AG04449 (cell line): Measurements from ENCODE around the gene DACH1.

Source experiments
- CTCF ChIA-PET: fragments of 350-600 bp; formaldehyde crosslinking; extraction: SDS; loops from one replicate; lab custom pipeline; 2021; ENCODE audit warnings: antibody characterized with exemption; lab: Yijun Ruan, JAX
- POLR2A ChIA-PET: fragments of 400-600, 350-600 bp; formaldehyde crosslinking; extraction: SDS; loops from one replicate; lab custom pipeline; 2020; ENCODE audit warnings: antibody characterized with exemption, inconsistent platforms; lab: Yijun Ruan, JAX
- DNase-seq: peaks from one replicate; pipeline ENCODE4 v3.0.0-alpha.2; 2010; ENCODE audit warnings: low read depth, low spot score
- H3K4me3 ChIP-seq: 2 replicates; pipeline ENCODE4 v1.5.1; 2011; ENCODE audit warnings: low read depth, mild to moderate bottlenecking, control low read depth, low read length
- TF ChIP-seq, protein P1 (sequence below): IDR thresholded peaks from one replicate; pipeline ENCODE4 v1.5.1; 2011; ENCODE audit warnings: mild to moderate bottlenecking, moderate library complexity, low read length, control low read depth, inconsistent platforms; ENCODE audit not compliant: insufficient read depth; ENCODE audit errors: missing control alignments

DACH1 gene

DNA sequence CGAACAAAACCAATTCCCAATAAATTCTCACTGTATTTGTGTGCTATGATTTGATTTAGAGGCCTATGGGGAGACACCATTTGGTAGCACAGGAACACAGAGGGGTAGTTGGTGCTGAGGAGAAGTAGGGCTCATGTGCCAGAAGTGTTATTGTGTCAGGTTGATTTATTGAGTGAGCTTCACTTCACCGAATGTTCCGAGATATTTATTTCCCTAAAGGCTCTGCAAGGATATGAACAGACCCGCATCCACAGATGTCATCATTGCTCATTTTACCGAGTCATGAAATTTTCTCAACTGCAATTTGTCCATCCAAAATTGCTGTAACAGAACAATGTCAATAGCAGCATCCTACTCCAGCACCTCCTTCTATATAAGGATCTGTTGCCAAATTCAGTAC, 69.5 kb downstream of the DACH1 start:
- POLR2A ChIA-PET = no interaction called here
- H3K4me3 ChIP-seq = no peak overlapping the region
- DNase-seq = no peak
- TF ChIP-seq, protein P1, sequence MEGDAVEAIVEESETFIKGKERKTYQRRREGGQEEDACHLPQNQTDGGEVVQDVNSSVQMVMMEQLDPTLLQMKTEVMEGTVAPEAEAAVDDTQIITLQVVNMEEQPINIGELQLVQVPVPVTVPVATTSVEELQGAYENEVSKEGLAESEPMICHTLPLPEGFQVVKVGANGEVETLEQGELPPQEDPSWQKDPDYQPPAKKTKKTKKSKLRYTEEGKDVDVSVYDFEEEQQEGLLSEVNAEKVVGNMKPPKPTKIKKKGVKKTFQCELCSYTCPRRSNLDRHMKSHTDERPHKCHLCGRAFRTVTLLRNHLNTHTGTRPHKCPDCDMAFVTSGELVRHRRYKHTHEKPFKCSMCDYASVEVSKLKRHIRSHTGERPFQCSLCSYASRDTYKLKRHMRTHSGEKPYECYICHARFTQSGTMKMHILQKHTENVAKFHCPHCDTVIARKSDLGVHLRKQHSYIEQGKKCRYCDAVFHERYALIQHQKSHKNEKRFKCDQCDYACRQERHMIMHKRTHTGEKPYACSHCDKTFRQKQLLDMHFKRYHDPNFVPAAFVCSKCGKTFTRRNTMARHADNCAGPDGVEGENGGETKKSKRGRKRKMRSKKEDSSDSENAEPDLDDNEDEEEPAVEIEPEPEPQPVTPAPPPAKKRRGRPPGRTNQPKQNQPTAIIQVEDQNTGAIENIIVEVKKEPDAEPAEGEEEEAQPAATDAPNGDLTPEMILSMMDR = no peak
- CTCF ChIA-PET = no interaction called here

DNA sequence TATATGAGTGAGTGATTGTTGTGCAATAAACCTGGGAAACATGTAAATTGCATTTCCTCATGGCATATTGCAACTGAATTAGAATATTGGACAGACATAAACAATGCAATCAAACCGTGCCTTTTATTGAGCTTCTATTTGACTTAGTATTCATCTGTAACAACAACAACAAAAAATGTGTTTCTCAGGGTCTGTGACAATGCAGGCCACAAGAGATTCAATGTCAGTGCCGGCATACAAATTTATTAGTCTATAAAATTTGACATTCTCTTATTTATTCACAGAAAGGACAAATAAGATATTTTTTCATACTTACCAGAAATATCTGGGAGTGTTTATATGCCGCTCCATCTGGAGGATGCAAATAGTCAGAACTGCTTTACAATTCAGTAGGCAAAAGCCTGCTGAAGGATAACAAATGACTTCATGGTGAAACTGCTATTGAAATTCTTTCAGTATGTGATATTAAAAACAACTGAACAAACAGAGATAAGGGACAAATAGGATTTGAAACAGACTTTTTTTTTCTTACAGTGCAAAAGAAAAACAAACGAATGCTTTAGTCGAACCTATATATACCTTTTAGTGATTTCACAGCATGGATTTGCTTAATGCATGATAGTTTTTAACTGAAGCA, 77.2 kb downstream of the DACH1 start:
- ChIA-PET CTCF (no interaction called here), POLR2A (no interaction called here)
- TF ChIP-seq, protein P1 = no peak
- no peak for DNase-seq
- H3K4me3 ChIP-seq = no peak overlapping the region

DNA sequence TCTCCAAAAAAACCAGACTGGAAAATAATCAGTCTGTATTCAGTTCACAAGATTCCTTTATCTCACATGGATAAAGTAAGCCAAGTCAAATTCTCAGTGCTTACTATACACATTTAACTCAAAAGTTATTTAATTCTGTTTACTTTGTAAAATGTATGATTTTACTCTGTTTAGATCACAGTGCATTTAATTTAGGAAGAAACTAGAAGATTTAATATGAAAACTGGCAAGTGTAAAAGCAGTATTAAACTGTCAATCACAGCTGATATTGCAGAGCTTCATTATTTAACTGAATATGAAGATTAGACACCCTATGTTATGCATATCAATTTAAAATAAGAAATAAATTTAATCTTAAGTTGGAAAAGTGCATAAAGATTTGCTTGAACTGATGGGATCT, 78.0 kb downstream of the DACH1 start:
- ChIA-PET CTCF (no interaction called here), POLR2A (no interaction called here)
- no peak for DNase-seq
- TF ChIP-seq, protein P1 = no peak
- no peak overlapping the region for H3K4me3 ChIP-seq

DNA sequence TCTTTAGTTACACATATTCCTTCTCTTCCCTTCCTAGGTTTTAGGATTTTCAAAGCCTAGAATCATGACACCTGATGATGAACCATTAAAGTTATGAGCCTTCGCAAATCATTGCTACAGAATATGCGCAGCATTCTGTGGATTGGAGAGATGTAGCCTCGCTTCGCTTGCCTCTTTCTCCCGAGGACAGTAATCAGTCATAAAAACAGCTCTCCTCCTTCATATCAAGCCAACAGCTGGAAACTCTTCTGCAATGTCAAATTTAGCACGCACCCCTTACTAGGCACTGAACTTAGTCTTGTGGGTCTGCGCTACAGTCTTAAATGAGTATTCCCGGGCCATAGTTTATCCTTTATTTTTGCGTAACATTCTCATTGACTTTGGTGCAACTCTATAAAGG, 79.6 kb downstream of the DACH1 start:
- TF ChIP-seq, protein P1 = no peak
- no peak for DNase-seq
- POLR2A ChIA-PET = no interaction called here

DNA sequence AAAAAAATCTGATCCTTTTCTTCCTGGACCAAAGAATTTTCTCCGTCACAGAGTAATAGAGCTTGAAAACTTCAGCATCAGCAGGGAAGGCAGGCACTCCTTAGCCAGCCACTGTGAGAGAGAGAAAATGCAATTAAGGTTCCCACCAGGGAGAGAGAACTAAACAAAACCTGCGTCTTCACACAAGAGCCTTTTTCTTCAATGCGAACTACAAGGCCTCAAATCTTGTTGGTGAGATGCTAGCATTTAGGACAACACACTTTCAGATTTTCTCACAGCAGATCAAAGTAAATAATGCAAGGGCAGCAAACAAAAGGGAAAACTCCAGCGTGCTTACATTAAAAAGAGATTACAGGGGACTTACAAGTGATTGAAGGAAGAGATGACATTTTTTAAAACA, 80.1 kb downstream of the DACH1 start:
- no peak for DNase-seq
- ChIA-PET CTCF (no interaction called here), POLR2A (no interaction called here)
- TF ChIP-seq, protein P1 = no peak
- no peak overlapping the region for H3K4me3 ChIP-seq

More for the DNA sequence above, 79.6 kb downstream of the DACH1 start:
- no peak overlapping the region for H3K4me3 ChIP-seq
- CTCF ChIA-PET = no interaction called here

DNA sequence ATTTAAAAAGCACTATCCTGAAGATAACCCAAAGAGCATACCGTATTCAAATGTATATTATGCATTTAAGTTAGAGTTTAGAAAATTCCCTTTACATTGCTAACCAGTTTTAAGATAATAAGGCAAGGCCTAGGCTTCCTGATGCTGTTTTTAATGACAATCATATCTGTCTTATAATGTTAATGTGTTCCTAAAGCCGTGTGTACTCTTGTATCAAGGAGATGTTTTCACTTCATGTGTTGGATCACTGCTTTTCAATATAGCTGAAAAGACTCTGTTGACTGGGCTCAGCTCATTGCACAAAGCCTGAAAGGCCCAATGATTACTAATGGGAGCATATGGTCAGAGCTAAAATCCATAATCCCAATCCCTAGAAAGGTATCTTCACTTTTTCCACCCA, 81.6 kb downstream of the DACH1 start:
- CTCF ChIA-PET = no interaction called here
- no peak for DNase-seq
- H3K4me3 ChIP-seq = no peak overlapping the region
- POLR2A ChIA-PET = no interaction called here
- TF ChIP-seq, protein P1 = no peak
